SKM-1 treated with dmso at 0.1 percent for 144 hours (cell line): ENCODE results near the gene NSF.
"Not testable (repeated sequence)": the region's sequence is repeated elsewhere in the genome, so short reads cannot be mapped to it uniquely, and the experiment has no call there.

Experiments used
- DNase-seq: peaks from one replicate; lab custom pipeline; 2025; ENCODE audit not compliant: unreplicated experiment; lab: John Stamatoyannopoulos, UW

Gene NSF

DNA sequence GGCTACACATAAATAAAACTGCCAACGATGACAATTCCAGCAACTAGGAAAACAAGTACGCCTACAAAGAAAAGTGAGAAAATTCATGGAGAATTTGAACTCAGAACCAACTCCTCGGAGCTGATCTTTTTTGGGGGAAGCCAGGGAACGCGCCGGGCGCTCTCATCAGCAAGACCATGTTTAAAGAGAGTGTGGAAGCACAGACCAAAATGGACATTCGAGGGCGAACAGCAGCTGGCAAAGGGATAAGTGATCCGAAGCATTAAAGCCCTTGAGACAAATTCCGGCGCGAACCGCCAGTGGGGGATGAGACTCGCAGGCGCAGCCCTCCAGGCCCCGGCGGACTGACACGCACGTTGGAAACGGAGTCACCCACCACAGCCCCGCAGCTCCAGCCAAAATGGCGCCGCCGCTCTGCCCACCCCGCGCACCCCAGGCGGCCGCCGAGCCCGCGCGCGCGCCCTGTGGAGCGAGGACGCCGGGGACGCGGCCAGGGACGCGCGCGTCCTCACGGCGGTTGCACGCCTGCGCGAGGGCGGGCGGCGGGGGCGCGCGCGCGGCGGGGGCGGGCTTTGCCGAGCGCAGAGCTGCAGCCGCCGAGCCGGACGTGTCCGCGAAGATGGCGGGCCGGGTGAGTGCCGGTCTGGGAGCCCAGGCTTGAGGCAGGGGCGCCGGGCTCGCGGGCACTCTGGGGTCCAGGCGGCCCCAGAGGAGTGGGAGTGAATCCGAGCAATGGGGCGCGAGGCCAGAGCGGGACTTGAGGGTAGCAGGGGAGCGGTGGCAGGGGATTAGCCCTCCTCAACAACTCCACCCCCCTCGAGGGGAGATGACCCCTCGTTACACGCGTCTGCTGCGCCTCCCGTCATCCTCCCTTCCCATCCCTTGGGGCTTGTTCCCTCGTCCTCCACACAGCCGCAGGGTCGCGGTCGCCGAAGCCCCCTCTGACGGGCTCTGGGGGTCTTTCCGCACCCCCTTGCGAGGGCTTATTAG, at the start of gene NSF:
Gene NSF, plus strand, starts transcription at position 513 of the 990 bp plus-strand sequence. Its CDS starts 107 bp downstream, at position 620.
- DNase-seq: not testable (repeated sequence)

DNA sequence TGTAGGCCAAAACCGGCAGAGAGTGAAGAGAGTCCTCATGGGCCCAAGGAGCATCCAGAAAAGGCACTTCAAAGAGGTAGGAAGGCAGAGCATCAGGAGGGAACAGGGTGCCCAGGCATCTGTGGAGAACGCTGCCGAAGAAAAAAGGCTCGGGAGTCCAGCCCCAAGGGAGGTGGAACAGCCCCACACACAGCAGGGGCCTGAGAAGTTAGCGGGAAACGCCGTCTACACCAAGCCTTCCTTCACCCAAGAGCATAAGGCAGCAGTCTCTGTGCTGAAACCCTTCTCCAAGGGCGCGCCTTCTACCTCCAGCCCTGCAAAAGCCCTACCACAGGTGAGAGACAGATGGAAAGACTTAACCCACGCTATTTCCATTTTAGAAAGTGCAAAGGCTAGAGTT, 41.9 kb upstream of the NSF start:
- not testable (repeated sequence) for DNase-seq

GRCh38 chr17:46559155-46559554, 31.3 kb upstream of the NSF start:
- not testable (repeated sequence) for DNase-seq

DNA sequence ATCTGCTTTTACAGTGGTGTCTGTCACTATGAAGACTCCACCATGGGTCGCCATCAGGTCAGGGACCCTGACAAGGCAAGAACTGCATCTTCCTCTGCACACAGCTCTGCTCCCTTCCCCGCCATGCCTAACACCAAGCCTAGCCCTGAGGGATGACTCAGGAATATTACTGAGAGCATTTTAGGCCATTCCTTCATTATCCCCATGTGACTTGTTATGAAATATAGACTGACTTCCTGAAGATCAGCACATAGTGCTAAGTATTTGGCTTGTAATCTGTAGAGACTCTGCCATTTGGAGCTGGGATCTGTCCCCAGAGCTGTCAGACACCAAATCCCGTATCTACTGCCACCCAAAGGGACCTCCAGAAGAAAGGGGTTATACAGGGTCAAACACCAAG, 30.4 kb upstream of the NSF start:
- DNase-seq: not testable (repeated sequence)

DNA sequence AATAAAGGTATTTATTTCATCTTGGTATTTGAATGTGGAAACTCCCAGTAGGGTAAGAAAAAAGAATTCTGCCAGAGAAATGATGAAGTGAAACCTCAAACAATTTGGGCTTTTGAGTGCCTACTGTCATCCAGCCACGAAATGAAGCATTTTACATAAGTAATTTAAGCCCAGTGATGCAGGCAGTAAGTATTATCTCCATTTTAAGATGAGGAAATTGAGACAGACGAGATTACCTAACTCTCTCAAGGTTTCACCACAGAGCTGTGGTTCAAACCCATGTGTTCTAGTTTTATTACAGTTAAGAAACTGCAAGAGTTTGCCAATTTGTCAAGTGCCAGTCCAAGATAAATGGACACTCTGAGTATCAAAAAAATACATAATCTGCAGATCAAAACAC, 24.2 kb upstream of the NSF start:
- DNase-seq: not testable (repeated sequence)

DNA sequence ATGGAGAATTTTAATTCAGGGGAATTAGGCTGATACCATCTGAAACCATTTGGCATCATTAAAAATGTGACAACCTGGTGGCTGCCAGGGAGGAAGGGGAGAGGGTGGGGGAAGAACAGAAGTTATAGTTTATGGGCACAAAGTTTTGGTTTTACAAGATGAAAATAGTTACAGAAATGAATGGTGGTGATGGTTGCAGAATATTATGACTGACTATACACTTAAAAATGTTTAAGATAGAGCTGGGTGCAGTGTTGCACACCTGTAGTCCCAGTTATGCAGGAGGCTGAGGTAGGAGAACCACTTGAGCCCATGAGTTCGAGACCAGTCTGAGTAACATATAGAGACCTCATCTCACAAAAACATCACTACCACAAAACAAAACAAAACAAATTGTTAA, 23.5 kb upstream of the NSF start:
- not testable (repeated sequence) for DNase-seq

DNA sequence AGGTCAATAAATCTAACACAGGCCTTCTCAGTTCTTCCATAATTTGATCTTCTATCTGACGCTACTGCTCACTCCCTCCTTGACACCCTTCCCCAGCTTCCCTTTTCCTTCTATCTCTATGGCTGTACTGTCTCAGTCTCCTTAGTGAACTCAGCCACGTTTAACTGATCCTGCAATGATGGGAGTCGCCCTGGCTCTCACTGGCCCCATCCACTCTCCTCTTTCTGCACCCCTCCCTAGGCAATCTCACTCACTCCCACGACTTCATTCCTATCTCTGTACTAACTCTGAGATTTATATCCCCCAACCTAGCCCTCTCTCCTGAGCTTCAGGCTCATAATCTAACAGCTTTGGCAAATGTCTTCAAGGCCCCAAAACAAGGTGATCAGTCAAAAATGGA, 18.7 kb upstream of the NSF start:
- not testable (repeated sequence) for DNase-seq

DNA sequence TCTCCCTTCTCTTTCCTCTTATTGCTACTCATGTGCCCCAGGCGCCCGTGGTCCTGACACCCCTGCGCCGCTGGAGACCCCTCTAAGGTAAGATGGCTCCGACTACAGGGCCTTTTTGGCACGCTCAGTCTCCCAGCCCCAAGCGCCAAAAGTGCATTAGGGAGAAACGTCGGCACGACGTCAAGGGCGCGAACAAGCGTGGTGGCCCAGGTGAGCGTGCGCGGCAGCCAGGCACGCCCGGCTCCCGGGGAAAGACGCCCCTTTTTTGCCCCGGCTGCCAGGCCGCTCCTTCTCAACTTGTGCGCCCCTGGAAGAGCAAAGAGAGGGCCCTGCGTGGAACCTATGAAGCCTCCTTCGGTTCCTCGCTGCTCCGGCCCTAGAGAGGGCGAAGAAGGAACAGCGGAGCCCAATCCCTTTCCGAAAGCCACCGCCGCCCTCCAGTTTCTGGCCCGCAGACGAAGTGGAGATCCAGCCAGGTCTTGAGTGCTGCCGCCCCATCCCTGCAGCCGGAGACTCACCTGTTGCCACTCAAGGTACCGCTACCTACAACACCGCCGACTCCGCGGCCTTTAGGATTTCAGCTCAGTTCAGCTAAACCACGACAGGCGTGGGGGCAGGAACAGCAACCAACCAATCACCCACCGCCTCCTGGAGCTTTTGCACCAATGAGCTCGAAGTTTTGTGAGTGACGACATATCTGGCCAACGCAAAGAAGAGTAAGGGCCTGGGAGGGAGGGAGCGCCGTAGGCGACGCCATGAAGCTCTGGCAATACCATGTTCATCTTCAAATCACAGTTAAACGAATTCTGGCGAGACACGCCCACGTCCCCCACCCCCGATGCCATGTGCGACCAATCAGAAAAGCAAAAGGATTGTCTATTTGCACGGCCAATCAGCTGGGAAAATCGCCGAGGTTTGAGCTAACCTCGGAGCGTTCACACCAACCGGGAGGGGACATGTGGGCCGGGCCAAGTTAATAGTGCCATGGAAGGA, 11.1 kb upstream of the NSF start, which contains the start of gene ARL17A:
Gene ARL17A, minus strand, starts transcription at position 609 of the 993 bp plus-strand sequence. CDS start 3,369 bp downstream, outside the sequence.
- not testable (repeated sequence) for DNase-seq

- not testable (repeated sequence) for DNase-seq
Observed at GRCh38 chr17:46580082-46580481, 10.4 kb upstream of the NSF start.

GRCh38 chr17:46585444-46585843, 5.0 kb upstream of the NSF start:
- not testable (repeated sequence) for DNase-seq

DNA sequence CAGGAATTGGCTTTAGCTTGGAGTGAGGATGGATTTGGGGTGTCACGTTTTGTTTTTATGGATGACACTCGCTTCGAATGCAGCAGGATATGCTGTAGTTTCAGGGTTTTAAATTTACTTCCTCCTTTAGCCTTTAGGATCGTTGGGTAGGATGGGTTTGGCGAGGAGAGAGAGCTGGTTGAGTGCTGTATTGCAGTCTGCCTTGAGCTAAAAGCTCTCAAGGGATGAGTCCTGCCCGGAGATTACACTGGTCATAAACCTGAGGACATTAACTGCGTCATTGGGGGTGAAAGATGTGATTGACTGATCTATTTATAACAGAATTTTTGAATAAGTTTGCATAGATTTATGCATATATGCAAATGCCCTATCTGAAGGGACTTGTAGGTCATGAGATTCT, 863 bp downstream of the NSF start:
- DNase-seq: not testable (repeated sequence)

- not testable (repeated sequence) for DNase-seq
Observed at GRCh38 chr17:46598344-46598931, 8.0 kb downstream of the NSF start.

DNA sequence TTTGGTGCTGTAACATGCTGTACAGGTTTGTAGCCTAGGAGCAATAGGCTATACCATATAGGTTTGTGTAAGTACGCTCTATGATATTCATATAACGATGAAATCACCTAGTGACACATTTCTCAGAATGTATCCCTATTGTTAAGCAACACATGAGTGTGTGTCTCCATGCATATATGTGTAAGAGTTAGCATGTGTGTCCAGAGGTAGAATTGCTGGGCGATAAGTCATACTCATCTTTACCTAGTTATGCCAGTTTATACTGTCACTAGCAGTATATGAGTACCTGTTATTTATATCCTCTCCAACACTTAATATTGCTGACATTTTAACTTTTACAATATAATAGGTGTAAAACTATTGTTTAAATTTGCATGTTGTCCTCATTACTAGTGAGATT, 10.3 kb downstream of the NSF start:
- DNase-seq: not testable (repeated sequence)

- DNase-seq: not testable (repeated sequence)
Observed at GRCh38 chr17:46603125-46603524, 12.7 kb downstream of the NSF start.

GRCh38 chr17:46611304-46611703, 20.8 kb downstream of the NSF start:
- DNase-seq: not testable (repeated sequence)

- not testable (repeated sequence) for DNase-seq
Observed at GRCh38 chr17:46613876-46614275, 23.4 kb downstream of the NSF start.

DNA sequence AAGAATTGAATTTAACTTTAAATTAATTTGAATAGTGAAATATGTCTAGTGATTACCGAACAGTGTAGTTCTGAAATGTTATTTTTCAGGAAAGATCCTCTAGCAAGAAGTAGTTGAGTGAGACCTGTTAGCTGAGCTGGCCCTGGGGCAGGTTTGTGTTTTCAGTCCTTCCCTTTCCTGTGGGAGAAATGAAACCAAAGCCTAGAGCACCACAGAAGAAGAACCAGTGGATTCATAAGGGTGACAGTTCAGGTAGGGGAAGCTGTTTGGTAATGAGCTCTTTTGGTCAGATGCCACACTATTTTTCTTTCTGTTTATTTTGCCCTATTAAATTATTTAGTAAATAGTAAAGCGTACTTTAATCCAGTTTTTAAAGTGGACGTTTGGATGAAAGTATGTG, 26.7 kb downstream of the NSF start:
- DNase-seq: not testable (repeated sequence)

DNA sequence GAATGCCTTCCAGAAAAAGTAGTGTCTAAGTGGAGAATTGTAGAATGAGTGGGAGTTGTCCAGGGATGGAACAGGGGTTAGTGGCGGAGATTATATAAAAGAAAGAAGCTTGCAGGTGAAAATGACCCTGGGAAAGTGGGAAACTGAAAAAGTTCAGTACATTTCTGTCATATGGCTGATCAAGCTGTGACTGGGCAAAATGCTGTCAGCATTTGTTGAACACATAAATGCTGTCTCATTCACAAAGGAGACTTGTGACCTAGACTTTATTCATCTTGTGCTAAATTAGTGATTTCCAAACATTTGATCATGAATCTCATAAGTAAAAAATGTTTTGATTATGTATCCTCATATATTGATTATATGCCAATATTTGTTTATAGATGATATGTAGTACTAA, 28.5 kb downstream of the NSF start:
- not testable (repeated sequence) for DNase-seq

GRCh38 chr17:46623790-46624189, 33.3 kb downstream of the NSF start:
- not testable (repeated sequence) for DNase-seq

- DNase-seq: not testable (repeated sequence)
Observed at GRCh38 chr17:46624726-46625125, 34.3 kb downstream of the NSF start.

DNA sequence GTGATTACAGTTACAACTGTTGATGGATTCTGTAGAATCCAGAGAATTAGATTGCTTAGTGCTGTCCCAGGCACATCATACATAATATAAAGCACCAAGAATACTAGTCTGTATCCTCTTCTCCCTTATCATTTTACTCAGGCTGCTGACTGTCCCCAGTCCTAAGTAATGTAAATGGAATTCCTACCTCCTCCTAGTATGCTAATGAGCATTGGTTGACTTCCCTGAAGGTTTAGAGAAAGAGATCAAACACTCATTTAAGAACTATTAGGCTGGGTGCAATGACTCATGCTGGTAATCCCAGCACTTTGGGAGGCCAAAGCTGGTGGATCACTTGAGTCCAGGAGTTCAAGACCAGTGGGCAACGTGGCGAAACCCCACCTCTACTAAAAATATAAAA, 37.0 kb downstream of the NSF start:
- DNase-seq: not testable (repeated sequence)
